GM19240 (cell line): Measurements from ENCODE around the gene ENTPD1.
"Not testable (repeated sequence)": the region's sequence is repeated elsewhere in the genome, so short reads cannot be mapped to it uniquely, and the experiment has no call there.

Experiments used
- DNase-seq: peaks from one replicate; pipeline ENCODE4 v3.0.0; 2011; ENCODE audit warnings: low spot score; ENCODE audit not compliant: insufficient read length

ENTPD1 gene

DNA sequence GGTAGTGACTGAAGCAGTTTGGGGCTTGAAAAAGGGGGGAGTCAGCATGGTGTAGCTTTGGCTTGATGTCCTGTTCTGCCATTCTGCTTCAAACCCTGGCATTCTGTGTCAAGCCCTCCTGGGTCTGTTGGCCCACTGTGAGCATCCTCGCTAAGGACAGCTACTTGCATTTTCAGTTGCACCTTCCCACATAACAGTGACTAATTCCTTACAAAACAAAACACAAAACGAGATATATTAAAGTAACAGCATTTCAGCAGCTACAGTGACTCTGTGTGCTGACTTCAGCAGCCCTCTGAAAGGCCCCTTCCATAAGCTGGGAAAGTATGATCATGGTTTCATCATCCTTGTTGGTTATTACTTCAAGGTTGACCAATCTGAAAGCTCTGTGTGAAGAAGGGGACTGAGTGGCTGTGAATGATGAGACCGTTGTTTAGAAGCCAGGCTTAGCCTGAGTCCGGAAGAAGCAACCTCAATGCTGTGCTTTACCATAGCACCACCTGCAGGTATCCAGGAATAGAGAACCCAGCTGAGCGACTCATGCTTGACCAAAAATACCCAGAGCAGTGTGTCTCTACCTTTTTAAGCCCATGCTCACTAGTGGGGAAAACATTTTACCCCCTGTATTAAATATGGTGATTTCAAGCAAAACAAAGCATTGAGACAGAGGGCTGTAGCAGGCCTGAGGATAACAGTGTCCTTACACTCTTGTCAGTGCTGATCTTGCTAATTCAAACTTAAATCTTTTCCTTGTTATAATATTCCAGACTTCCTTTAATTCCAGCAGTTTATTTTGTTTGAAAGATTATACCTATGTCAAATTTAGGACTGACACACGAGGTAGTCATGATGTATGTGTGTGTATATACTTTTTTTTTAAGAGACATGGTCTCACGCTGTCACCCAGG is 109.2 kb downstream of the ENTPD1 start:
- peak; percentile 50 for DNase-seq

- no peak for DNase-seq
These were observed 110.0 kb downstream of the ENTPD1 start for GRCh38 chr10:95865814-95866466.

GRCh38 chr10:95866467-95866842 is 110.5 kb downstream of the ENTPD1 start:
- DNase-seq: no peak

GRCh38 chr10:95867866-95868265 is 111.9 kb downstream of the ENTPD1 start:
- no peak for DNase-seq

DNA sequence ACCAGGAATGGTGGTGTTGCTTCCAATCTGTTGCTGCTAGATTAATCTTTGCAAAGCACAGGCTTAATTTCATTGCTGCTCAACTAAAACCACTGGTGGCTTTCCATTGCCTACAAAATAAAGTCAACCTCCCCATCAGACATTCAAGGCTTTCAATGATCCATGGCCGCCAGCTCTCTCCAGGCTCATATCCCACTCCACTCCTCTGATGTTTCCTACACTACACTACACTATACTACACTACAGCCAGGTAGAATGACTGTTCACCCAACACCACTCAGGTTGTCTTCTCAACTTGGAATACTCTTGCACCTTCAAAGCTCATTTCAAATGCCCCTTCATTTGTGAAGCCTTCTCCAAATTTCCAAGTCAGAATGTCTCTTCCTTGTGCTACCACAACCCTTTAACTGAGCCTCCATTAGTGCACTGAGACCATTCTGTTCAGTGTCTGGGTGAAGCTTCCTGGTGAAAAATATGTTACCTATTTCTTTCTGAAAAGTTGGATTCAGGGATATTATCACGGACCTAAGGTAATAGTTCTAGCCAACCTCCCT is 116.3 kb downstream of the ENTPD1 start:
- no peak for DNase-seq

DNA sequence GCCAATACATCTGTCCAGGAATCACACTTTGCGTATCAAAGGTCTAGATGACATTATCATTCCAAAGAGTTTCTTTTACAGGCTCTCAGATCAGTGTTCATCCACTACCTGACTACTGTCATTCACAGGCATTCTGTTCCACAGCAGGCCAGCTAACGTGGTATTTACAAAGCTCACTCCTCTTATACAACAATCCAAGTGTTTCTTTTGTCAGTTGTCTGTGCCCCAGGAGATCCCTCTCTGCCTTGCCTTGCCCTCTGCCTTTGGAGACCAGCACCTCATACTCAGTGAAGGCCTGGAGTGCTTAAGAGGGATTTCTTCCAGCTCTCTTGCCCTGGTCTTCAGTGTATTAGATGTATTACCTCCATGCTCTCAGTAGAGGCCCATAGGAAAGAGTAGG is 117.2 kb downstream of the ENTPD1 start:
- no peak for DNase-seq

DNA sequence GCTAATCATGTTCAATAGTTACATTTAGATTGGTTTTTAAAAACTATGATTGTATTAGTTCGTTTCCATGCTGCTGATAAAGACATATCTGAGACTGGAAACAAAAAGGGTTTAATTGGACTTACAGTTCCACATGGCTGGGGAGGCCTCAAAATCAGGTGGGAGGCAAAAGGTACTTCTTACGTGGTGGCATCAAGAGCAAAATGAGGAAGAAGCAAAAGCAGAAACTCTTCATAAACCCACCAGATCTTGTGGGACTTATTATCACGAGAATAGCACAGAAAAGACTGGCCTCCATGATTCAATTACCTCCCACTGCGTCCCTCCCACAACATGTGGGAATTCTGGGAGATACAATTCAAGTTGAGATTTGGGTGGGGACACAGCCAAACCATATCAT is 117.7 kb downstream of the ENTPD1 start:
- no peak for DNase-seq

DNA sequence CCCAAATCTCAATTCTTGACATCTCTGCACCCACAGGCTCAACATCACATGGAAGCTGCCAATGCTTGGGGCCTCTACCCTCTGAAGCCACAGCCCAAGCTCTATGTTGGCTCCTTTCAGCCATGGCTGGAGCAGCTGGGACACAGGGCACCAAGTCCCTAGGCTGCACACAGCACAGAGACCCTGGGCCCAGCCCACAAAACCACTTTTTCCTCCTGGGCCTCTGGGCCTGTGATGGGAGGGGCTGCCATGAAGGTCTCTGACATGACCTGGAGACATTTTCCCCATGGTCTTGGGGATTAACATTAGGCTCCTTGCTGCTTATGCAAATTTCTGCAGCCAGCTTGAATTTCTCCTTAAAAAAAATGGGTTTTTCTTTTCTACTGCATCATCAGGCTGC is 118.8 kb downstream of the ENTPD1 start:
- not testable (repeated sequence) for DNase-seq

DNA sequence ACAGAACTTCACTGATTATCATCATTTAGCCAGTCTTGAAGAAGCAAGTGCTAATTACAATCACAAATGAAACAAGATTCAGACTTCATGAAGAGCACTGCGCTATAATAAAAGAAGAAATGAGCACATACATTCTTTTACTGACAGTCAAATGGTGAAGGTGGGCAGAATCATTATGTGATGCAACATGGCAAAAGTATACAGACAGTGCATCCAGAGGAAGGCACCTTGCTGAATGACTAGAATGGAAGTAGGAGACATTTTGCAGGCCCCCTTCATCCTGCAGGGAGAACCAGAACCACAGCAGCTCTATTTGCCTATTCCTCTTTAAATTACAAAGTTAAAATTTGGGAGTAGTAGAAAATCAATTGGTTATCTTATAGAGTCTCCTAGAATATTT is 120.8 kb downstream of the ENTPD1 start:
- no peak for DNase-seq

DNA sequence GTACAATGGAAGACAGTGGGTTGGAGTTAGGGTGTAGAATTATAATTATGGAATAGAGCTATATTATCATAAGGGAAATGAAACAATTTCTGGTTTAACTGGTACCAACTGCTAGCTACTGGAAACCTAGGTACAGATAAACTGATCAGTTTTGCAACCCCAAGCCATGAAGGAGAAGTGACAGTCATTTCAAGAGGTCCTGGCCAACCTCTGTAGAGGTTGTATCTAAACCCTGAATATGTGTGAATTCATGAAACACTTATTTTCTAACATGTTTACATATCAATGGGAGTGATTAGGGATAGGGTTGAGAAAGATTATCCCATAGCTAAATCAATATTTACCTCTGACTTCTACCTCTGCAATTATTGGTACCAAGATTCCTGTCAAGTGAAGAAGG is 121.9 kb downstream of the ENTPD1 start:
- no peak for DNase-seq

- DNase-seq: no peak
These were observed 124.7 kb downstream of the ENTPD1 start for GRCh38 chr10:95880704-95881103.

DNA sequence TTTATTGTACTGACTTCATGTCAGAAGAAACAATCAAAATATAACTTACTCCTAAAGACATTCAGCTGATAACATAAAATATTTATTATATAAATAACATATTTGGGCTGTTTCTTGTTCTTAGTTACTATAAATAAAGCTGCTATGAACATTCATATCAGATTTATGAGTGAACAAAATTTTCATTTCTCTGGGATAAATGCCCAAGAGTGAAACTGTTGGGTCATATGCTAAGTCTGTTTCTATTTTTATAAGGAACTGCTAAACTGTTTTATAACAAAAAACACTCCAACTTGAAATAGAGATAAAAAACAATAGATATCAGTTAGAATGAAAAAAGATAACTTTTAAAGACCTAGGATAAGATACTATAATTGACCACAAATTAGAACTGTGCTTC is 125.4 kb downstream of the ENTPD1 start:
- DNase-seq: no peak

DNA sequence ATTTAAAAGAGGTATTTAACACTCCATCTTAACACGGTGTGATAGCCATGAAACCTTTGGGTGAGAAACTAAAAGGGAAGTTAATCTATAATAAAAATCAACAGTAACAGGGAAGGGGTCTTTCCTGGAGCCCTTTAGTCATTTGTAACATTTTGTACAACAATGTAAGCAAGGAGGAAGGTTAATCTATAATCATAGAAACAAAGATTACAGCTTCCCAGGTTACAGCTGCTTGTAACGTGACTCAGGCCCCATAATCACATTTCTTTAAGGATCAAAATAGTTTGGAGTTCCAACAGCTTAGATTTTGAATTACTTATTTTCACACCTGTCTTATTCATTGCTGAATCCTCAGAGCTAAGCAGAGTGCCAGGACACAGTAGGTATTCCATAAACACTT is 133.9 kb downstream of the ENTPD1 start:
- DNase-seq: no peak

DNA sequence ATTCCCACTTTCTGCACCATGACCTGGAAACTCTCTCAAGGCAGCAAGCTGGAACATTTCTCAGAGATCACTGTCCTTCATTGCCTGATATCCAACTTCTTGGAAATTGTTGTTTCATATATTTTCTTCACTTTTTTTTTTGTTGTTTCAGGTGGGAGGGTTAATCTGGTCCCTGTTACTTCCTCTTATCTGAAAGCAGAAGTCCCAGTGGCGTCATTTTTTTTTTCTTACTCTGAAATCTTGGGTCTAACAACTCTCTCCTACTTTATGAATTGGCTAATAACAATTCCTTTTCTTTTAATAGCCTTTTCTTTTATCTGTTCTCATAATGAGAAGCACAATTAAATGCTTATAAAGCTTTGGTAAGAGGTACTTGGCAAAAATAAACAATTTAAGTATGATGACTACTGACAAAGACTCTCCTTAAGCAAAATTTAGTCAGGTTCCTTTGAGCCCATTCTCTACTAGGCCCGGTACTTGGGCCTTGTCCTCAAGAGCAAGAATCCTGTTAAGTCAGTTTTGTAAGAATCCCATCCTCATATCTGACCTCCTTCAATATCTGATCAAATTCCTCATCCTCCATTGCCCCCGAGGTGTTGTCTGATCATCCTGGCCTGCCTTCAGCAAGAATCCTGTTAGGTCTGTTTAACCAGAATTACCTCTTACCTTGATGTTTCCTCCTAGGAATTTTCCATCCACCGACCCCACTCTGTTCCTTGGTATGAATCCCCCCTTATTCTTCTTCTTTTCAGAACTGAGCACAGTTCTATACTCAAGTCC is 140.3 kb downstream of the ENTPD1 start:
- DNase-seq: no peak

DNA sequence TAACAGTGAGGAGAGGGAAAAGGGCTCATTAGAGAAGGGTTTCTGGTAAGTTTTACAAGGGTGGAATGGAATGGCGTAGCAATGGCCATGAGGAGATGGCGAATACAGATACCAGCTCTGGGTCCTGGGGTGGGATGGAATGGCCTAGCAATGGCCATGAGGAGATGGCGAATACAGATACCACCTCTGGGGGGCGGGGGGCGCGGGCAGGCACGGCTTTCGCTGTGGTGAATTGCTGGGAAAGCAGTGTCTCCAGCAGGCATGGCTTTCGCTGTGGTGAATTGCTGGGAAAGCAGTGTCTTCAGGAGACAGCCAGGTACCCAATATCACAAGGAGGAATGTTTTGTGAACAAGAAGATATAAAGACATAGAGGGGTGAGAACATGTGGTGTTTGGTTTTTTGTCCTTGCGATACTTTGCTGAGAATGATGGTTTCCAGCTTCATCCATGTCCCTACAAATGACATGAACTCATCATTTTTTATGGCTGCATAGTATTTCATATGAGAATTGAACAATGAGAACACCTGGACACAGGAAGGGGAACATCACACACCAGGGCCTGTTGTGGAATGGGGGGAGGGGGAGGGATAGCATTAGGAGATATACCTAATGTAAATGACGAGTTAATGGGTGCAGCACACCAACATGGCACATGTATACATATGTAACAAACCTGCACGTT is 150.1 kb downstream of the ENTPD1 start:
- DNase-seq: not testable (repeated sequence)

DNA sequence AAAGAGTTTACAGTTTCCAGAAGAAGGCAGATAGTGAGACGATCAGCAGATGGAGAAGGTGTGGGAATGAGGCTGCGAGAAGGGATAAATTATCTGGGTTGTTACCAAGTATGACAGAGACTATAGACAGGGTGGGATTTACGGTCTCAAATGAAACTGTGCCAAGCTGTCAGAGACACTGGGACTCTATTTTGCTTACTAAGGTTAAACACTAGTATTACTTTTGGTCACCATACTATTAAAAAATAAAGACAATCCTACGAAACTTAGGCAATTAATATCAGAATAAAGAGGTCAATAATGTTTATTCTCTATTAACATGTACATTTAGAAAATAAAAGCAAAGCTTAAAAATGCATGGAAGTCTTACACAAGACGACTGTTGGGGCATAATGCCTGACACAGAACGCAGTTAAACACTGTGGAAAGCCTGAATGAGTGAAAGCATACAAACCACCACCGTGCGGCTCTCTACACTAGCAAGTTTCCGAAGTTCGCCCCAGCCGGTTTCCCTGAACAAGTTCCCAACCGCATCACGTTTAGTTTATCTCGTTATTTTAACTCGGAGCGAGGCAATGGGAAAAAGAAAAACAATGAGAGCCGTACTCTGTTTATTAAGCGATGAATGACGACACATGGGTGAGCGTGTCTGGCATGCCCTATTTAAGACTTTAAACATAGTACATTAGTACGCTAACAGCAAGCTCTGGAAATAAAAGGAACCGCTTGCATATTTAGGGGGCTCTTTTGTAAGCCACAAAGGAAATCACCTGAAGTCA is 150.9 kb downstream of the ENTPD1 start:
- DNase-seq: no peak

GRCh38 chr10:95907456-95908253 is 151.7 kb downstream of the ENTPD1 start, which contains the start of gene CC2D2B:
CC2D2B (plus strand) TSS chr10:95907975; CDS start chr10:95911324, 3,349 bp downstream.
- DNase-seq: peak; percentile 33

- no peak for DNase-seq
These were observed 152.5 kb downstream of the ENTPD1 start for GRCh38 chr10:95908450-95908849.

DNA sequence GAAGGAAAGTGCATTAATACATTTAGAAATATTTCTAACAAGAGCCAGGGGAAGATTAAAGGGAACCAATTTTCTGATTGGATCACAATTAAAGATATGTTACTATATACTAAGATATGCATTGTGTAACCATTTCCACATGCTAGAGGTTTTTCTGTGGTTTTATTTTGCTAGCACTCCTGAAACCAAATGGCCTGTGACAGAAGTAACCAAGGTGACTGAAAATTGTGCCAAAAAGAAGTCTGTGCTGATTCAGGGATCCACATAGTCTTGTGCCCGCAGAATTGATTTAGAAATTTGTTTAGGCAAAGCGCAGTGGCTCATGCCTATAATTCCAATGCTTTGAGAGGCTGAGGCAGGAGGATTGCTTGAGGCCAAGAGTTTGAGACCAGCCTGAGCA is 153.6 kb downstream of the ENTPD1 start:
- no peak for DNase-seq
